Stimulated activated CD4-positive, alpha-beta T cell treated with anti-CD3 and anti-CD28 coated beads, Interleukin-2, amount 100 ng/mL, for 4 hours (primary cell): ENCODE measurements around the gene GAL3ST1.
"Not testable (repeated sequence)": the region's sequence is repeated elsewhere in the genome, so short reads cannot be mapped to it uniquely, and the experiment has no call there.

Source experiments
- DNase-seq: peaks from one replicate; pipeline ENCODE4 v3.0.0-alpha.2; 2020; ENCODE audit warnings: low read depth

Gene GAL3ST1

DNA sequence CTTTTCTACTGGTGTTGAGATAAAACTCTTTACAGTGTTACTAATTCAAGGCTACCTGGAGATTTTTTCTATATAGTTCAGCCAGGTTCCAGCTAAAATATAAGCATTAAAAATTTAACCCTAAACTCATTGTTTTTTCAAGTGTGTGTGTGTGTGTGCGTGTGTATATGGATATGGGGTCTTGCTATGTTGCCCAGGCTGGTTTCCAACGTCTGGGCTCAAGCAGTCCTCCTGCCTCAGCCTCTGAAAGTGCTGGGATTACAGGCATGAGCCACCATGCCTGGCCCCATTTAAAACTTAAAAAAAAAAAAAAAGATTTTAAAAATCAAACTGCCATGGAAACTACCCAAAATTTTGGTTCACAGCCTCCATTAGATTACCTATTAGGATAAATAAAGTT lies 21.7 kb upstream of the GAL3ST1 start:
- no peak for DNase-seq

DNA sequence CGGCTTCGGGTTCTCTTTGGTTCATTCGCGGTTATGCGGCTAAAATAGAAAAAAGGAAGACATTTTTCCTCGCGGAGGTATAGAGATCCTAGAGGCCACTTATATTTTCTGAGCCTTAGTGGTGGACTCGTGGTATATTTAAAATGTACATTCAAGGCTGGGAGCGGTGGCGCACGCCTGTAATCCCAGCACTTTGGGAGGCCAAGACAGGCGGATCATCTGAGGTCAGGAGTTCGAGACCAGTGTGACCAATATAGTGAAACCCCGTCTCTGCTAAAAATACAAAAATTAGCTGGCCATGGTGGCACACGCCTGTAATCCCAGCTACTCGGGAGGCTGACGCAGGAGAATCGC lies 17.9 kb upstream of the GAL3ST1 start:
- not testable (repeated sequence) for DNase-seq

DNA sequence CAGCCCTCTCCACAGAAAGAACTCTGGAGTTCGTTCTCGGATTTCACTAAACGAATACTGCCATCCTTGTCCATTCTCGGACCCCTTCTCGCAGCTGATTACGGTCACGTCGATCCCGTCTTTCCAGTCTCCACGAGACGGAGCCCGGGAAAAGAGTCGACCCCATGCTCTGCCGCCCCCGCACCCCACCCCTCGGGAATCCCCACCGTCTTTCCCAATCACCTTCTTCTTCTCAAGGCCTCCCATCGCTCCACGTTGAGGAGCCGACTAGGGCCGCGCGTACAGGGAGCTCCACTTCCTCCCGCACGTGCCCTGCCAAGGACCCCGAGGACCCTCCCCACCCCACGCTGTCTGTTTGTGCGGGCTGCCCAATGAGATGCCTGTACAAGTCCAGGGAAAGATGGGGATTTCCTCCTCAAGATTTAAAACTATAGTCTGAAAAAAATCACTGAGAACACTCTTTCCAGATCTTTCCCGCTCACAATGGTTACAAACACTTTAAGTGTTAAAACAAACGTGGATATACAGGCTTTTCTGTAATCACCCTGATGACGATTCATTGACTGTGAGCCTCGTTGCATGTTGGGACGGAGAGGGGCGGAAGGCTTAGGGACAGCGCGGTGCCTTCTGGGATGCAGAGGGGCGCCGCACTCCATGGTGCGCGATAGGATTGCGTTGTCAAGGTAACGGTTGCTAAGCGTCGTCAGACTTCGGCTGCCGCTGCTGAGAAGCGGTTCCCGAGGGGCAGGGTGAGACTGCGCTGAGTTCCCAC lies 17.3 kb upstream of the GAL3ST1 start, which contains the start of gene PES1:
Gene PES1, minus strand, starts transcription at position 323 of the 772 bp plus-strand sequence. Its CDS starts 77 bp downstream, at position 246.
- DNase-seq: peak; percentile 94

DNA sequence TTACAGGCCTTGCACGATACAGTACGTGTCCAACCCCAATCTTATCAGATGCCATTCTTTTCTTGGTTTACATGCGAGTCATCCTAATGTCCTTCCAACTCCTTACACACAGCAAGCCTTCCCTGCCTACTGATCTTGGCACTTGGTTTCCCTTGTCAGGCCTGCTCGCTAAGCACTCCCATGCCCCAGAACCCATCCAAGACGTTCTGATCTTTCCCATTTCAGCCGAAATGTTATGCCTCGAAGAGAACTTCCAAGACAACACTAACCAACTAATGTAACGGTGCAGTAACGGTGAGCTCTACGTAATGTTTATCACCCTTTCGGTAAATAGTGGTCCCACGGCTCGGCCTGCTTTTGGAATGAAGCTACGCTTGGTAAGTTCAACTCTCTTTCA lies 16.7 kb upstream of the GAL3ST1 start:
- no peak for DNase-seq

DNA sequence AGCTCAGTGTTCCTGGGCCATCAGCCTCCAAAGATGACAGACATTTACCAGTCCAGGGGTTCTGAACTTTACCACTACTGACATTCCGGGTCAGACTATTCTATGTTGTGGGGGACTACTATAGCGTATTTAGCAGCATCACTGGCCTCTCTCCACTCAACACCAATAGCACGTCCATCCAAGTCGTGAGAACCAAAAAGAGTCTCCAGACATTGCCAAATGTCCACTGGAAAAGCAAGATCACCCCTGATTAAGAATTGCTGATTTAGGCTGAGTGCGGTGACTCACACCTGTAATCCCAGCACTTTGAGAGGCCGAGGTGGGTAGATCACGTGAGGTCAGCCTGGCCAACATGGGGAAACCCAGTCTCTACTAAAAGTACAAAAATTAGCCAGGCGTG lies 11.9 kb upstream of the GAL3ST1 start:
- no peak for DNase-seq

DNA sequence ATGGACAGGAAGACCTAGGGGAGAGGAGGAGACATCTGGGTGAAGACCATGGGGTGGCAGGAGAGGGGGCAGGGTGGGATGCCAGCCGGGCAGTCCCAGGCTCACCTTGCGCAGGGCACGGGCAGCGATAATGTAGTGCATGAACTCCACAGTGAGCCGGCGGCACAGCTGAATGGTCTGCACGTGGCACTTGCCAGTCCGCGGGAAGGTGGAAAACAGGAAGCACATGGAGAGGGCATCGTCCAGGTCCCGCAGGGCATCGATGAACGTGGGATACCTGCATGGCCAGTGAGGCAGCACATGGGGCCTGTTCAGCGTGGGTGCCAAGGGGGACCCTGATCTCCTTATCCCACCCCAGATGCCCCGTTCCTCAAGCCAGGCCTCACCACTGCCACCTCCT lies 10.0 kb upstream of the GAL3ST1 start:
- no peak for DNase-seq

DNA sequence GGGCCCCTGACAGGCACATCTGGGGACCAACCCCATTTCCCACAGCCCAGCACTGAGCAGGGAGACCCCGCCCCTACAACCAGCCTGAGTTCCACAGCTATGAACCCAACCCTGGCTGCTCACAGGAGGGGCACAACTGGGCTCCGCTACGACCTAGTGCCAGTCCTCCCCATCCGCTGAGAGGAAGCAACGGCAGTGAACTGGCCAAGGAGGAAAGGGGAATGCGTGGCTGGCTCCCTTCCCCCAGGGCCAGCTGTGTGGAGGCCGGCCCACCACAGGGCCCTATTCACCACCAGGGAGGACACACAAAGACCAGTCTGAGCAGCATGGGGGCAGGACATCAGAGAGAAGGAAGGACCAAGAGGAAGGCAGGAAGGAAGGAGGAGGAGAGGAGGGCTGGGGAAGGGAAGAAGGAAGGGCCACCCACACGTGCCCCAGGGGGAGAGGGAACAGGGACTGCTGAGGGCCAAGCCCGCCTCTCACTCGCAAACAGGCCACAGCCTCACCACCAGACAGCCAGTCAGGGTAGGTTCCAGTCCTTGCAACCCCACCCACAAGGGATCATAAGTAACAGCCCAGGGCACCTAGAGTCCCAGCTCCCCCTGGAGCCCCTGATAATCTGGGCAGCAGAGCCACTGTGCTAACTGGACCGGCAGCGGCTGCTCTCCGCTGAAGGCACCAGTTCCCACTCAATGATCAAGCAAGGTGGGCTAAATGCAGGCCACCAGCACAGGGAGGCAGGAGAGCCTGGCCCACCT lies 8.5 kb upstream of the GAL3ST1 start:
- DNase-seq: no peak

DNA sequence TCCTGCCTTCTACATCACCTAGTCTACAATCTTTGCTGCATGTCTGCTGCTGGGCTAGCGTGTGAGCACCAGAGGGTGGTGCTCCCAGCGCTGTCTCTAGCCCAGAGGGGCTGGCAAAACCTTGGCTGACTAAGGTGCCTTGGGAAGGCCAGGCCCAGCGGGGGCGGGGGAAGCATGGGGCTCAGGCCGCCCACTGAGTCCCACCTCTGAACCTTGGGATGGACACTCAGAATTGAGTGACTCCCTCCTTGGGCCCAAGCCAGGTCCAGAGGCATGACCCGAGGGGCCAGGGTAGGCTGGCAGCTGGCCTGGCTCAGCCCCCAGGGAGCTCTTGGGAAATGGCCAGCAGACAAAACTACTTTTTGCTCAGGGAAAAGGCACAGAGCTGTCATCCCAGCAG lies 7.6 kb upstream of the GAL3ST1 start:
- no peak for DNase-seq

DNA sequence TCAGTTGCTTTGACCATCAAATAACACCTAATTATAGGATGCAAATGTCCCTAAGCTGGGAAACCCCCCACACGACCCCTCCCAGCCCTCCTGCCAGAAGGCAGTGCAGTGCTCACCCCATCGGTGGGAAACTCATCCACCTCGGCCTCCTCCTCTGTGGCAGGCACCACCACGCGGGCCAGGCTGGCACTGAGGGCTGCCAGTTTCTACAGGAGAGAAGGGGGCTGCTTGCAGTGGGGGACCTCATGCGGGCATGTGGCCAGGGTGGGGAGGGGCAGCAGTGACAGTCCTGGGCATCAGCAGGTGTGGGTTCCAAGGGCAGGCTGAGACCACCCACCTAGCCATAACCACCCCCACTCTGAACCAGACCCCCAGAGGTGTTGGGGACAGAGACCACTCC lies 6.4 kb upstream of the GAL3ST1 start:
- DNase-seq: no peak

DNA sequence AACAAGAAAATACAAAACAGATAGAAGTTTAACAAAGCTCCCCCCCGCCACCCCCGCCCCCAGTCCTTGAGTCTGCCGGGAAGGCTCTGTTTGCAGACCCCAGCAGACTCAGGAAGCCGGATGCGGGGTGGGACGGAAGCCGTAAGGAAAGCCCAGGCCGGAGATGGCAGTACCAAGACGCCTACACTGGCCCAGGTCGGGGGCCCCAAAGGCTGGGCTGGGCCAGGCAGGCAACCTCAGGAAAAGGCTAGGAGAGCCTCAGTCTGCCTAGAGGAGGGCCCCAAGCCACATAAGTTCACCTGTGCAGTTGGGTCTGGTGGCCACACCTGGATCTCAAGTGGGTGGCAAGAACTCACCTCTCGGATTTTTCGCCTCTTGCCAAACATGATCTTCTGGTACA lies 4.0 kb upstream of the GAL3ST1 start:
- no peak for DNase-seq

DNA sequence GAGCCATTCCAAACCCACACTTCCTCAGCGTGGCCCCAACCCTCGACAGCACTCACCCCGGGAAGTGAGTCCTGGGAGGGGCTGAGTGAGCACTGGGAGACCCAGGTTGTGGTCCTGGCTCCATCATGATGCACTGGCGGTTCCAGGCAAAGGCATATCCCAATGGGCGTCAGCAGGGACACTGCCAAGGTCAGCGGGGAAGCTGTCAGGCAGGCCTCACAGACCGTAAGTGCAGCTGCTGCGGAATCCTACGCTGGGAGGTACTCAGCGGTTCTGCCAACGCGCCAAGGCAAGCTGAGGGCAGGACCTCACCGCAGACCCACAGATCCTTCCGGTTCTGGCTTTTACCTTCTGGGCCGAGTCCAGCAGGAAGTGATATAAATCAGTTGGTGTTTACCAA lies 1.4 kb upstream of the GAL3ST1 start:
- no peak for DNase-seq

DNA sequence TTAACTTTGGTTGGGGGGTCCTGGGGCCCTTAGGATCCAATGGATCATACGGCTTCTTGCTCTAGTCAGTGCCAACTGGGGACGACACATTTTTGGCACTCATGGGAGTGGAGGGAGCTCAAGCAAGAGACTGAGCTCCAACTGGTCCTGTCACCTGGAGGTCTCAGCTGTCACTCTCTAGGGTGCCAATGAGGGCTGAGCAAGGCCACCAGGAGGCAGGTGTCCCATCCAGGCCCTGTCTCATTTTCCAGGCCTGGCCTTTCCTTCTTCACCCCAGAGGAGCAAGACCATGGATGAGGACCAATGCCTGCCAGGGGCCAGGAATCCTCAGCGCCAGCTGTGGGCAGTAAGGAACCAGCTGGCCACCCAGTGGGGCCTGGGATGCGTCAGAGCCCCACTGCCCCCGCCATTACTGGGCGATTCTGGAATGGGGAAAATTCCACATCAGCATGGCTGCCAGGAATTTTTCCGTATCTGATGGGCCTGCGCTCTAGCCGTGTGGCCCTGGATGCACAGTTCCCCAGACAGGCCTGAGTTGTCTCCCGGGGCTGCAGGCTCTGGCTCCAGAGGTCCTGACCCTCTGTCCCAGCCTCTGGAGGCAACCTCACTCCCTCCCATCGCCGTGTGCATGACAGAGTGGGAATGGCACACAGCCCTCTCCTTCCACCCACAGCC lies 669 bp upstream of the GAL3ST1 start:
- DNase-seq: no peak

DNA sequence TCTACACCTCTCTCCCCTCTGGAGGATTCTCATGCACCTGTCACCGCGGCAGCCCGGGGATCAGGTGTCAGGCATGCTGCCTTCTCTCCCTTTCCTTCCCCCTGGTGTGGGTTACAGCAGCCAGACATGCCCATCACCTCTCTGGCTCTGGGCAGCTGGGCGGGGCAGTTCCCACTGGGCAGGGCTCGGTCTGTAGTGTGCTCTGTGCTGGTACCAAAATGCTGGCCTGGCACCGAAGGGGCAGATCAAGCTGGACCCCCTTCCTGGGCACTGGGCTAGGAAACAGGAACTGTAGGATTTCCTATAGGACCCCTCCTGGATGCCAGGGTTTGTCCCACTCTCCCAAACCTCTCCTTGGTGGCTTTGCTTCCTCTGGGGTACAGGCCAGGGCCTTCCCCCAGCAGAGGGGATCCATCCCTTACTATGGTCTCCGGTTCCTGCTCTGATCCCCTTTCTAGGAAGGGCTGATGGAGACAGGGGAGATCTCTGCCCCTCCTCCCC lies 821 bp downstream of the GAL3ST1 start:
- no peak for DNase-seq

DNA sequence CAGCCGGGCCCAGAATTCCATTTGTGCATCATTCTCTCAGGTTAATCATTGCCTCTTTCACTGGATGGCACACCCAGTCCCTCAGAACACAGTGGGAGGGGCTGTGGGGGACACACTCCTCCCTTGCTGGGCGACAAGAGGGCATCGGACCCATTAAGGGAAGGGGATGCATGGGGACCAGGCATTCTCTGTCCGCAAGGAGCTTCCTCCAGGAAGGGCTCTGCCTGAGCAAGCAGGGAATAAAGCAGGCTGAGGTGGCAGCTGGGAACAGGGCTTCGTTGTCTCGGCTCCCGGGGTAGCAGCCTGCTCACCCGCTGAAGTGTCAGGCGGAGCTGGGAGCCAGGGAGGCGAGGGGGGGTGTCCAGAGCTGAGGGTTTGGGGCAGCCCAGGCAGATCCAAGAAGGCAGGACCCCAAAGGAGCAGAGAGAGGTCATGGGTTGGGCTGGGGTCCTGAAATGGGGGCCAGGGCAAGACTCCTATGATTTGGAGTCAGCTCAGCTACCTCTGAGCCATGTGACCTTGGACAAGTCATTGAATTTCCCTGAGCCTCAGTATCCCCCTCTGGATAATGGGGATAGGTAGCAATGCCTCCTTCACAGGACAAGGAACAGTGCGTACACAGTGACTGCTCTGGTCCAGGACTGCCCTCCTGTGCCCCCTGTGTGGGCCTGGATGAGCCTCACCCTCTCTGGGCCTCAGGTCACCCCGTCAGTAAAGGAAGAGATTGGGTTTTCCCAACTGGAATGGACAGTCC lies 1.4 kb downstream of the GAL3ST1 start:
- DNase-seq: no peak

DNA sequence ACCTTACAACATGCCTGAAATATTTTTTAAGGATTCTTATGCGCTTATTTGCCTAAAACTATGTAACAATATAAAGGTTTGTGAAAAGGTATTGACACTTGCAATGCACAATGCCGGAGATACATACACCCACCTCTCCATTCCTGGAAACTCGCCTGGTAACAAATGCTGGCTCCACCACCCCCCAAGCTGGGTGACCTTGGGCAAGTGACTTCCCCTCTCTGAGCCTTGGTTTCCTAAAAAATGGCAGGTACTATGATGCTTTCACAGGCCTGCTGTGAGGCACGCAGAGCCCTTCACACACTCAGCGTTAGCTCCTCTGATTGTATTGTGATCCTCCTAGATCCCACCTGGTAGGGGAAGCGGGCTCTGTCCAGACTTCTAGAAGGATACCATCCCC lies 2.3 kb downstream of the GAL3ST1 start:
- DNase-seq: no peak

DNA sequence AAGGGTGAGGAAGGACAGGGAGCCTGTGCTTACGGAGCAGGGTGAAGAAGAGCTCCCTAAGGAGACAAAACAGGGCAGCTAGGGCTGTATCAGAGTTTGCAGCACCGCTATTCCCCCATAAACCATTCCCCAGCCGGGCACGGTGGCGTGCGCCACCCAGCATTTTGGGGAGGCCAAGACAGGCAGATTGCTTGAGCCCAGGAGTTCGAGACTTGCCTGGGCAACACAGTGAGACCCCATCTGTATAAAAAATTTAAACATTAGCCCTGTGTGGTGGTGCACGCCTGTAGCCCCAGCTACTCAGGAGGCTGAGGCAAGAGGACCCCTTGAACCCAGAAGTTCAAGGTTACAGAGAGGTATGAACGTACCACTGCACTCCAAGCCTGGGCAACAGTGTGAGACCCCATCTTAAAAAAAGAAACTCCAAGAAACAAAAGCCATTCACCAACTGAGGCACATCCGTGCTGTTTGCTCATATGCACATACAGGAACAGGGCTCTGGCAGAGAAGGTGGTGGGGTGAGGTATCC lies 4.7 kb downstream of the GAL3ST1 start:
- no peak for DNase-seq

DNA sequence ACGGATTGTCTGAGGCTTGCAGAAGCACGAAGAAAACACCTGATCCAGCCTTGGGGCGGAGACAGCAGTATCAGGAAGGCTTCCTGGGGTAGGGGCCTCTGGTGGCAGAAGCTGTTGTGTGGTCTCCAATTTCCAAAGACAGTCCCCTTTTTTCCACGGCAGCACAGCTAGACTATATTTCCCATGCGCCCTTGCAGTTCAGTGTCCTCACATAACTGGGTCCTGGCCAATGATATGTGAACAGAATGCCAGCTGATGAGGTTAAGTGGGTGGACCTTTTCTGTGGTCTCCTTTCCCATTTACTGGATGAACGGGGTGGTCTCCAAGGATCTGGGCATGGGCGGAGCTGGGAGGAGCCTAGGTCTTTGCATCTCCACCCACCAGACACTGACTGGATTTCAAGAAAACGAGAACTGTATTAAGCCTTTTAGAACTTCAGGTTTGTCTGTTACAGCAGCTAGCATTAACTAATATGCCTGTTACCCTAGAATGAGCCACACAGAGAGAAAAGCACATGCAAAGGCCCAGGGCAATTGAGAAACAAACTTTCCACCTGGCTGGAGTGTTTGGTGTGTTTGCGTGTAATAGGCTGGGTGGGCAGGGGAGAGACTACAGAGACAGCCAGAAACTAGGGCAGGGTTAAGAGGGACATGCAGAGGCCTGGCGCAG lies 6.2 kb downstream of the GAL3ST1 start:
- no peak for DNase-seq

DNA sequence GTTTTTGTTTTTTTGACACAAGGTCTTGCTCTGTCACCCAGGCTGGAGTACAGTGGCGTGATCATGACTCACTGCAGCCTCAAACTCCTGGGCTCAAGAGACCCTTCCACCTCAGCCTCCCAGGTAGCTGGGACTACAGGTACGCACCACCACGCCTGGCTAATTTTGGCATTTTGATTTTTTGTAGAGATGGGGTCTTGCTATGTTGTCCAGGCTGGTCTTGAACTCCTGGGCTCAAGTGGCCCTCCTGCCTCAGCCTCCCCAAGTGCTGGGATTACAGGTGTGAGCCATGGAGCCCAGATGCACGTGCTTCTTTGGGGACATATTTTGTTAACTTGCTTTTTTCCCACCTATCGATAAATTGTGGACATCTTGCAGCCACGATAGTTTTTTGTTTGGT lies 7.2 kb downstream of the GAL3ST1 start:
- not testable (repeated sequence) for DNase-seq

DNA sequence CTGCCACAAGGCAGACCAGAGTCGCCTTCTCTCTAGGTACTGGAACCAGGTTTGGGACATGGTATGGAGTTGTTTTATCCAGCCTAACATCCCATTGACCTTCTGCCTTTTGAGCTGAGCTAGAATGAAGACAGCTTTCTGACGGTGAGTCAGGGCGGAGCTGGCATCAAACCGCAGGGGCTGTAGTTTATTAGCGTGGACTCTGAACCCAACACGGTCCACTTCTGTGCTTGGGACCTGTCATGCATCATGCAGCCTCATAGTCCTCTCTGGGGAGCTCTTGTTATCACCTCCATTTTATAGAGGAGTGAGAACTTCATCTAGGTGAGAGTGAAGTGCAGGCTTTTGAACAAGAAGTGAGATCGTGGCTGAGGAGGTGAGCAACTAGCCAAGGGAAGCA lies 8.3 kb downstream of the GAL3ST1 start:
- no peak for DNase-seq

DNA sequence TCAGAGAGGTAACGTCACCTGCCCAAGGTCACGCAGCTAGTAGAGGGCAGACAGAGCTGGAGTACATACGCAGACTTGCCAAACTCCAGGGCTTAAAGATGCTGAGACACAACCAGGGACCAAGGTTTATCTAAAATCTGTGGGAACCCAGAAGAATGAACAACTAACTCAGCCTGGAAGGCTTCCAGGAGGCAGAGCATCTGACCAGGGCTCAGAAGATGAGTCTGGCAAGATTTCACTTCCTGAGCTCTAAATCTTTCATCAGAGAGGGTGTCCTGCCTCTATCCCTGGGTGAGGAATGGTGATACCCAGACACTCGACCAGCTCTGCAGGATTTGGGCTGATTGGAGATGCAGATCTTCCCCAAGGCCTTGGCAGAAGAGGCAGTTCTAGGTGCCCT lies 9.1 kb downstream of the GAL3ST1 start:
- DNase-seq: no peak

DNA sequence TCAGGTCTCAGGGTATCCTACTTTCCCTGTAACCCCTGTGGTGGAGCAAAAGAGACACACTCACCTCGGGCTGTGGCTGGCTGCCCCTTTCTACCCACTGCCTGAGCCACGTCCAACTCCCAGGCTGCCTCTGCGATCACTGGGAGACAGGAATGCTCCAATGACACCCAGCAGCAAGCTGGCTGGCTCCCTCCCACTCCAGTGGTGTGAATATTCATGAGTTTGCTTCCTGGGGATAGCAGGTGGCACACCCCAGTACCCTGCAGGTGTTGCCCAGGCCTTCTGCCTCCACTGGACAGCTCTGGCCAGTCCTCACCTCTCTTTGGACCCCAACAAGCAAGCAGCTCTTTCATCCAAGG lies 9.7 kb downstream of the GAL3ST1 start:
- no peak for DNase-seq
